HG02798 (cell line): ENCODE data around the gene RPL28.

Experiments used
- ATAC-seq: cut with Tn5 transposase; IDR thresholded peaks from one replicate; pipeline ENCODE4 v1.9.1; 2021; ENCODE audit warnings: mild to moderate bottlenecking; ENCODE audit not compliant: unreplicated experiment, poor library complexity

Gene RPL28

DNA sequence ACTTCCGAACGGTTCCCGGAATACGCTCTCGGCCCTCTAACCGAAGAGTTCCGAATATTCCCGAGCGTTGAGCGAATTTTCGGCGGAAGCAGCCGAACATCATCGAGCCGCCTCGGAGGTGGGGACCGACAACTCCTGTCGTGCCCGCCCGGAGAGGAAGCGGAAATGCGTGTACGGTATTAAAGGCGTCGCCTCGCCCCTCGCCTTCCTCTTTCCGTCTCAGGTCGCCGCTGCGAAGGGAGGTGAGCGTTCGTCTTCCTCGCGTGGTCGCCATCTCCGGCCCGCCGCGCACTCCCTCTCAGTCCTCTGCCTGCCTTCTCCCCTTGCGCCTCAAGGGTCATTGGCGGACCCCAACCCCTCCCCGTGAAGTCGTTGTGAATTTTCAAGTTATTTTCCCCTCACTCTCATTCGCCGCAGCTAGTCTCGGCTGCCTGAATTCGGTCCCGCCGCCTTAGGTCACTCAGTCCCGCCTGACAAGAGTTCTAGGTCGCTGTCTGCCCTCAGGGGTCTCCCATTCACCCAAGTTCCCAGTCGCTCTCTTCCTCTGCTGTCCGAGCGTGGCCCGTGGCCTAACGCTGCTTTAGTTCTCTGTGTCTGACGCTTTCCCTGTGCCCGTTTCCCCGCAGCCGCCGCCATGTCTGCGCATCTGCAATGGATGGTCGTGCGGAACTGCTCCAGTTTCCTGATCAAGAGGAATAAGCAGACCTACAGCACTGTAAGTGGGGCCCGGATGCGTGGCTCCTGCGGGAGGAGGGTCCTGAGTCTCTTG is at the start of gene RPL28:
Gene RPL28, plus strand, starts transcription at position 209 of the 769 bp plus-strand sequence. Its CDS starts 426 bp downstream, at position 635.
- peak; percentile 77 for ATAC-seq

DNA sequence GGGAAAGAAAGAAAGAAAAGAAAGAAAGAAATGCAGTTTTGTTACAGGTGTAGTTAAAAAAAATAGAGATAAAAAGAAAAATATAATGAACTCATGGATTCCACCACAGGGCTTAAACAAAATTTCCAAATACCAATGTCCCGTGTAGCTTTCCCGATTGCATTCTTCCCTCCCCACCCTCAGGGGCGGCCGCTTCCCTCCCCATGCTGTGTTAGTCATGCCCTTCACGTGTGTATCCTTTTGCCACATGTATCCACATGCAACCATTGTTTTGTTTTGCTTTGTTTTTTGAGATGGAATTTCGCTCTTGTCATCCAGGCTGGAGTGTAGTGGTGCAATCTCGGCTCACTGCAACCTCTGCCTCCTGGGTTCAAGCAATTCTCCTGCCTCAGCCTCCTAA is 49.6 kb upstream of the RPL28 start:
- ATAC-seq = no peak

DNA sequence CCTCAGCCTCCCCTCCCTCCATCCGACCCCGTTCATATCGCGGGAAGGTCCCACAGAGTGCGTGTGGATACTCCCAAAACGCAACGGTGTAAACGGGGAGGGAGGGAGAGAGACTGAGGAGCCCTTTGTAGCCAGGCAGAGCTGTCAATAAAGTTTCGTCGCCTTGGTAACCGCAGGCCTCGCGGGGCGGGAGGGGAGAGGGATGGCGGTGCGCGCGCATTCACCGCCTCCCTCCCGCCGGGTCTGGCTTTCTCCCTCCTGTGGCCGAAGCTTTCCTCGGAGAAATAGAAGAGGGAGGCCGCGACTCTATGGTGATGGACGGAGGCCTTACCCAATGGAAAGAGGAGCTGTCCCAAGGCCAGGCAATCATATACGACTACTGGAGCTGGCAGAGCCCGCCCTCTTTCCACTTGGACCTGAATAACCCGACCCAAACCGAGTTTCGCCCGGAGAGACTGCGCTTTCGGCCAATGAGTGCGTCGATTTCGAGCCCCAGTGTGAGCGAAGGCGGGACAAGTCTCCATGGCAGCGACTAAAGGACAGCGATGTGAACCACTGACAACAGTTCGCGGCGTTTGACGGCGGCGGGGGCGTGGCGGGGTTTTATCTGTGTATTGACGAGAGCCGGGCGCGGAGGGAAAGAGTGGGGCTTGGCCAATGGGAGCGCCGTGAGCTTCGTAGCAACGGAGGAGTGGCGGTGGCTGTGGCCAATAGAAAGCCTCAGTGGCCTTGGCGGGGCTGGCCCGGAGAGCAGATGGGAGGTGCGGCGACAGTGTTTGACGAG is 46.4 kb upstream of the RPL28 start, which contains the start of gene KMT5C:
Gene KMT5C, plus strand, starts transcription at position 772 of the 784 bp plus-strand sequence. CDS start 2,061 bp downstream, outside the sequence.
- ATAC-seq = peak; percentile 84

DNA sequence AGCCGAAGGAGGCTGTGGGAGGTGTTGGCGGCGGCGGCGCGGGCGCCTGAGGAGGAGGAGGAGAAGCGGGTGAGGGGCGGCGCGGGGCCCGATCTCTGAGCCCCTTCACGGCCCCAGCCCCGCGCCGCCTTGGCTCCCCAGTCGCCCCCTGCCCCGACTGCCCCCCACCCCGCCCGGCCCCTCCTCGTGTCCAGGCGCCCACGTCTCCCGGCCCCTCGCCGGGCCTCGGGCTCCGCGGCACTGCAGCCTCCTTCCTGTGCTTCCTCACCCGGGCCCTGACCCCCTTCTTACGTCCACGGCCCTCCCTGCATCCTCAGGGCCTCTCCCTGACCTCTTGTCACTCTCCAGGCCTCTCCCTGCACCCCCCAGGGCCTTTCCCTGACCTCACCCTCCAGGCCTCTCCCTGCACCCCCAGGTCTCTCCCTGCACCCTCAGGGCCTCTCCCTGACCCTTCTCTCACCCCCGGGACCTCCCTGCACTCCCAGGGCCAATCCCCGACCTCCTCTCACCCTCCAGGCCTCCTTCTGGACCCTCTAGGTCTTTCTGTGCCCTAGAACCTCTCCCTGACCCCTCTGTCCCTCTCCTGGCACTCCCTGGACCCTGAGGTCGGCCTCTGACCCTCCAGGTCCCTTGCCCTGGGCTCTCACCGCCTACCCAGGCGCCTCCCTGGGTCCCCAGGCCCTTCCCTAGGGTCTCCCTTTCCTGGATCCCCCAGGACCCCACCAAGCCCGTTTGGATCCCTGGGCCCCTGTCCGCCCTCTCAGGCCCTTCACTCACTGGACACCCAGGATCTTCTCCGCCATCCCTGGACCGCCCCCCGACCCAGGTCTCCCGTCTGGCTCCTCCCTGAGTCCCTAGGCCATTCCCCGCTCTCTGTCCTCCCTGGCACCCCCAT is 45.6 kb upstream of the RPL28 start:
- ATAC-seq = no peak

DNA sequence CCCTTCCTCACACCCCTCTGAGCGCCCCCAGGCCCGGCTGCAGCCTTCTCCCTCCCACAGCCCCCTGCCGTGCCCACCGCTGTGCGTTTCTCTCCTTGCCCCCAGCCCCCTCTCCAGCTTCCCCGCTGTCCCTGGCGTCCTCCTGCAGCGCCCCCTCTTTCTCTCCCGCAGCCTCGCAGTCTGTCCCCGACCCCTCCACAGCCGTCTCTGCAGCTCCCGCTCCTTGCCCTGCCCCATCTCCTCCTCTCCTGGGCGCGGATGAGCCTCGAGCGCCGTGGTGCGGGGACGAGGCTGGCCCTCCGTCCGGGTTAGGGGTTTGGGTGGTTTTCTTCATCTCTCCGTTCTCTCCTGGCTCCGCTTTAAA is 45.0 kb upstream of the RPL28 start:
- no peak for ATAC-seq

DNA sequence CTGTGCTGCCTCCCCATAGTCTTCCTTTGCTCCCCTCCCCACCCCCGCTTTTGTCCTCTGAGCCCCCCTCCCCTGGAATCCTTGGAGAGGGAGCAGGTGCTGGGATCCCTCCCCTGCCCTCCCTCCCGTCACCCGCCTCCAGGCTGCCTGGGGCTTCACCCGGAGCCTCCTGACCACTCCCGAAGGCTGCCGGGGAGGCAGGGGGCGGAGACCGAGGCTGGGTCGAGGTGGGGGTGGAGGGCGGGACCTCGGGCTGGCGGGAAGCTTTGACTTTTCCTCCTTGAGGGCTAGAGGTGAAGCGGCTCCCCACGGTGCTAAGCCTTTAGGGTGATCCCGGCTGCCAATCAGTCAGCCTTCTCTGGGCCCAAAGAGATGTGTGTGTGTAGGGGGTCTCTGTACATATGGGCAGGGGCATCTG is 44.6 kb upstream of the RPL28 start:
- ATAC-seq = no peak

DNA sequence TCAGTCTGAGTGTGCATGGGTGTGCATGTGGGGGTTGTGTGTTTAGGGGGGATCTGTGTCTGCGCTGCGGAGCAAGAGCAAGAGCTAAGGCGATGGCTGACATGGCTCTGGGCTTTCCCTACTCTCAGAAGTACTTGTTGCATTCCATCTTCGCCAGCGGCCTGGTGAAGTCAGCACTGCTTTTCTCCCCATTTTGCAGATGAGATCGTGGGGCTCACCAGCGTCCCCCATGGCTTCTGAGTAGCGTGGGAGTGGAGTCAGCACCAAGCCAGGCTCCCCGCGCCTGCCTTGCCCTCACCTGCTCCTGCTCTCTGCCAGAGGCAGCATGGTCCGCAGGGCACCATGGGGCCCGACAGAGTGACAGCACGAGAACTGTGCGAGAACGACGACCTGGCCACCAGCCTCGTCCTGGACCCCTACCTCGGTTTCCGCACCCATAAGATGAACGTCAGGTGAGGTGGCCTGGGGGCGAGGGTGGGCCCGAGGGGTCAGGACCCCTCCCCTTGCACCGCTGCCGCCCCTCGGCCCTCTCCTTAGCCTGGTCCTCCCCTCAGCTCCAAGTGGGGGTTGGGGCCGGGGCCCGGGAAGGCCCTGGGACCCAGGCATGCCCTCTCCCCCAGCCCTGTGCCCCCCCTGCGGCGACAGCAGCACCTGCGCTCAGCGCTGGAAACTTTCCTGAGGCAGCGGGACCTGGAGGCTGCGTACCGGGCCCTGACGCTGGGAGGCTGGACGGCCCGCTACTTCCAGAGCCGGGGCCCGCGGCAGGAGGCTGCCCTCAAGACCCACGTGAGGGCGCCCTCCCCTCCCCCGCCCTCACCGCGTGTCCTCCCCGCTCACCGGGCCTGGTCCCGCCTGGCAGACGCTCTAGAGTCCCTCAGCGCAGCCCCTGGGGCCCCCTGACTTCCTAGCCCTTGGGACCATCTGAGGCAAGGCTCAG is 43.9 kb upstream of the RPL28 start:
- ATAC-seq = no peak

DNA sequence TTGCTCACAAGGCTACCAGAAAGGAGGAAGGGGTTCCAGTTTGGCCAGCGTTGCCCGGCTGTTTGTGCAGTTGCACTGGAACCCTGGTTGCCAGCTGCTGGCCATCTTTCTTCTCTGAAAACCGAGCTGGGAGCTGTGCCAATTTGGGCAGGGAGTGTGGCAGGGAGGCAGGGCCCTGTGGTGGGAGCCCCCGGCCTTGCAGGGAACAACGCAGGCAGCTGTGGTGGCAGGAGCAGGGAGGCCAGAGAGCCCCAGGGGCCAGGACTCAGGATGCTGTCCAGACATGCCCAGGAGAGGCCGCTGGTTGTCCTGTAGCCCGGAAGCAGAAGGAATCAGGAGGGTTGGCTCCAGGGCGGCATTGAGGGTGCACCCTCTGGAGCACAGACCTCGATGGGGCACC is 41.3 kb upstream of the RPL28 start:
- ATAC-seq = no peak

DNA sequence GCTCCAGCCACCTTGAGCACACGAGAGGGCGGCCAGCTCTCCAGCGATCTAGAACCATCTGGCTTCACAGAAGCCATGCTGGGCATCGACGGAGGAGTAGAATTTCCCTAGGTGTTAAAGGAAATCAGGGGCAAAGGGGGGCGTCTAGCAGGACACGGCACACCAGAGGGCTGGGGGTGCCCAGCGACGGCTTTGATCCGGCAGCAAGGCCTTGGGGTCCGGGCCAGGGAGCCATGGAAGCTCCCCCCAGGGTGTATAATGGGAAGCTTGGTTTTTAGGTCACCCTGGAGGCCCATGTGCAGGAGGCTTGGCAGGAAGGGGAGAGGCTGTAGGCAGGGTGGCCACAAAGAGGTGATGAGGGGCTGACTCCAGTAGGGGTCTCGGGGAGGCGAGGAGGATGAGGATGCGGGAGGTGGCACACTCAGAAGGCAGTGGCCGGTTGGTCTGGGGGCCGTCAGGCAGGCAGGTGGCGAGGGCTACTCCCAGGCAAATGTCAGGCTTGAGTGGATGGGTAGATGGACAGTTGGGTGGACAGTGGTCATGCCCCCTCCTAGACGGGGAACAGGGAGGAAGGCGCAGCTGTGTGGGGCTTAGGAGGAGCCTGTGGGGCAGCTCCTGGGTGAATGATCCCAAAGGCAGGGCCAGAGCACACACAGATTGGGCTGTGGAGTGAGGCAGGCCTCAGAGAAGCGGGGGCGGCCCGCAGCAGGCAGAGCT is 40.5 kb upstream of the RPL28 start:
- ATAC-seq = no peak

DNA sequence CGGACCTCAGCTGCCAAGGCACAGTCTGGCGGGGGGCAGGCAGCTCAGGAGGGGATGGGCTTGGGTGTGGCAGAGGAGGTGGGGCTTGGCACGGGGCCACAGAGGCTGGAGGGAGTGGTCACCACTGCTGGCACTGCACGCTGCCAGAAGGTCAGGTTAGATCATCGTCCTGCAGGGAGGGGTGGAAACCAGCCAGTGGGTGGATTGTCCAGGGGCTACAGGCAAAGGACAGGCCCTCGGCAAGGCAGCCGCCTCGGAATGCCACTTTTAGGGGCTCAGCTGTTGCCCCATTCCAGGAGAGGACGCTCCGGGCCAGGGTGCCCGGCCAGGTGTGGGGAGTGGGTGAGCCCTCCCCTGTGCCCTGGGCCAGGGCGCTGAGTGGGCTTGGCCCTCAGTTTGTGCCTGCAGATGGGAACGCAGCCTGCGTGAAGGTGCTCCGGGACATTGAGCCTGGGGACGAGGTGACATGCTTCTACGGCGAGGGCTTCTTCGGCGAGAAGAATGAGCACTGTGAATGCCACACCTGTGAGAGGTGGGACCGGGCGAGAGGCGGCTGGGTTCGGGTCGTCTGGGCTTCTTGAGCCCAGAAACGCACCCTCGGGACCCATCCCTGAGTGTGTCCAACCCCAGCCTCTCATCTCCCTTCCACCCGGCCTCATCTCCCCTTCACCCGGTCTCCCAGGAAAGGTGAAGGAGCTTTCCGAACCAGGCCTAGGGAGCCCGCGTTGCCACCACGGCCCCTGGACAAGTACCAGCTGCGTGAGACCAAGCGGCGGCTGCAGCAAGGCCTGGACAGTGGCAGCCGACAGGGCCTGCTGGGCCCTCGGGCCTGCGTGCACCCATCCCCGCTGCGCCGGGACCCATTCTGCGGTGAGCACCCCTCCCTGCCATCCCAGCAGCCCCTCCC is 39.7 kb upstream of the RPL28 start:
- ATAC-seq = no peak

DNA sequence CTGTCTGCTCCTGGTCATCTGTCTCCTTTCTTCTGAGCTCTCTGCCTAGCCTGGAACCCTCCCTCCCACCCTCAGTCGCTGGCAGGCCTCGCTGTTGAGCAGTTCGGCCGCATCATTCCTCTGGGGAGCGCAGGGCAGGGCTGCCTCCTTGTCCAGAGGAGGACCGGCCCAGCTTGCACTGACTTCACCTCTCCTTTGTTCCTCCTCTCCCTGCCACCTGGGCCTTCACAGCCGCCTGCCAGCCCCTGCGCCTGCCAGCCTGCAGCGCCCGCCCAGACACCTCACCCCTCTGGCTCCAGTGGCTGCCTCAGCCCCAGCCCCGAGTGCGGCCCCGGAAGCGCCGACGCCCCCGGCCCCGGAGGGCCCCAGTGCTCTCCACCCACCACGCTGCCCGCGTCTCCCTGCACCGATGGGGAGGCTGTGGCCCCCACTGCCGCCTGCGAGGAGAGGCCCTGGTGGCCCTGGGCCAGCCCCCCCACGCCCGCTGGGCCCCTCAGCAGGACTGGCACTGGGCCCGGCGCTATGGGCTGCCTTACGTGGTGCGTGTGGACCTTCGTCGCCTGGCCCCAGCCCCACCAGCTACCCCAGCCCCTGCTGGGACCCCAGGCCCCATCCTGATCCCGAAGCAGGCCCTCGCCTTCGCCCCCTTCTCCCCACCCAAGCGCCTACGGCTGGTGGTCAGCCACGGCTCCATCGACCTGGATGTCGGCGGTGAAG is 38.8 kb upstream of the RPL28 start:
- ATAC-seq = no peak

DNA sequence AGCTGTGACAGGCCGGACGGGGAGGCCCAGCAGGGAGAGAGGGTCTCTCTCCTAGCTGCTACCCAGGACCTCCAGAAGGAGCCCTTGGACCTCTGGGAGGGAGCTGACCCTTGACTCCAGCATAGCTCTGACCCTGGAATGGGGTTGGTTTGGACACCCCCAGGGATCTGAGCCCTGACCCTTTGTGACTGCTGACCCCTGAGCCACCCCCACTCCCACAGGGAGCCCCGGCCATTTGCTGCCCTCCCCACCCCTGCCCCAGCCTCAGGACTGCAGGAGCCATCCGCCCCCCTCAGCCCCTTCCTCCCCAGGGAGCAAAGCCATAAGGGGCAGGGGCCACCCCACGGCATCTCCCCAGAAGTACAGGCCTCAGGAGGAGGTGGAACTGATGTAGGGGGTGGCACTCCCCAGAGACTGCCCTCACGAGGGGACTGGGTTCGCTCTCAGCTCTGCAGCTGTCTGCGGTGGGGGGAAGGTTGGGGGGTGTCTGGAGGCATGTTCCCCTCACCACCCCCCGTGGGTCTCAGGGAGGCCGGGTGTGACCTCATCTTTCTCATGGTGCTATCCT is 38.2 kb upstream of the RPL28 start:
- ATAC-seq = no peak

DNA sequence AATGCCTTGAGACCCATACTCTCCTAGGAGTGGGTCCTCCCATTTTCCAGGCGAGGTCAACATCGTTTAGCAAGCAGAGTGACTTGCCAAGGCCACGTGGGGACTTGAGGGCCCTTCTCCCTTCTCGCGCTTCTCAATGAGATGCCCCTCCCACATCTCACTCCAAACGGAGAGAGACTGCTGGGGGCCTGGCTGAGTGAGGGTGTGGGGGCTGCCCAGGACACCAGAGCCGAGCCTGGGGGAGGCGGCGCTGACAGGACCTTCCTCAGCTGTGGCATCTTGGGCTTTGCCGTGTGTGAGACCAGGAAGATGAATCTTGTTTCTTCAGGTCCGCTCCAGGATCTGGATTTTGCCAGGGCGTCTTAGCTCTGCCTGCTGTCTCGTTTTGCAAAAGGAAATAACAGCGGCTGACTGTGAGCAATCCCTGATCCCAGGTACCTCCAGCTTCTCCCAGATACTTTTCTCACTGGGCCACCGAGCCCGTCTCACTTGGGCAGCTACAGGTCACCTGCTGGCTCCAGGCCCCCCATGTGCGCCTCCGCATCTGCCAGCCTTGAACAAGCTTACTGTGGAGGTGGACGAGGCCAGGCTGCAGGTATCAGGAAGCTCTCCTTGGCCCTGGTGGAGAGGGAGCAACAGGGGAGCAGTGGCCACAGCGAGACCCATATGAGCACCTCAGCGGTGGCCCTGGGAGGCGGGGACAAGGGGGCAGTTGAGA is 37.3 kb upstream of the RPL28 start:
- no peak for ATAC-seq

DNA sequence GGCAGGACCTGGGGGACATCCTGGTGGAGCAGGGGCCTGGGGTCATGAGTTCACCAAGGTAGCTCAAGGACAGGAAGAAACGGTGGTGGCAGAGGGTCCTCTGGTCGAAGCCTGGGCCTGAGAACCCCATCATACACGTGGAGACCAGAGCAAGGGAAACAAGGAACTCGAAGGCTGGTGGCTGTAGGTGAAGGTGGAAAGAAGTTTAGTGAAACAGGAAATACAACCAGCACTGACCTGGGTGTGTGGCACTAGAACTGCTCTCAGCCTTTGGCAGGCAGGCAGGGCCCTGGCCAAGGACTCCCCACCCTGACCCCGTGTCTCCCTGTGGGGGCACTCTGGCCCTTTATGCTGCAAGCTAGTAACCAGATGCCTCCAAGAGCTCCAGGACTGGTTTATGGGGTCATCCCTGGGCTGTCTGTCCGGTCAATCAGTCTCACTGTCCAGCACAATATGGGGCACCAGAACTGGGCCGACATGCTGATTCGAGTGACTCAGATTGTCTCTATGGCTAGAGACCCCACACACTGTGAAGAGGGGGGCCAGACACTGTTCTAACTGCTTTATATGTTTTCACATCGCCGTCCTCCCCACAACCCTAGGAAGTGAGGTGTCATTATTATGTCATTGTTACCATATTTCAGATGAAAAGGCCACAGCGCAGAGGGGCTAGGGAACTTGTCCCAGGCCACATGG is 35.0 kb upstream of the RPL28 start:
- no peak for ATAC-seq

DNA sequence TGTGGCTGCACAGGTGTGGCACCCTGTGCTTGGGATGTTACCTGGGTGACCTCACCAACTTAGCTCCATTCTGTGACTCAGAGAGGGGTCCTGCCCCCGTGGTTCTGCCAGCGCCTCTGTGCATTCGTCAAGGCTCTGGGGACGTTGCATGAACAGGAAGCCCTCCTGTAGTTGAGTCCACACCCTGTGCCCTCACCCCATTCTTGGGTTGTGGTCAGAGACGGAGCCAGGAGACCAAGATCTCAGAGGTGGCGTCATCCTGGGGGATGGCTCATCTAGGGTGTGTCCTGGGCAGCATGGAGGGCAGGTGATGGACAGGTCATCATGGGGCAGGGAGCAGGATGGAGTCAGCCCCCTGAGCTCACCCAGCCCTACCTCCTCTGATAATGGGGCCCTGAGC is 33.7 kb upstream of the RPL28 start:
- ATAC-seq = no peak
